ENCODE measurements around the gene SDHC. TPM values are rescaled to one million over a fixed set of nuclear protein-coding genes. Genes with fewer than 3 reads are reported as not detected.

Gene SDHC
- total RNA-seq, 3 donors from 2014 or later (not counting 1 experiment from before 2014, with no cell fraction given) = 74.5 to 97.3 (median 86.0) TPM

GRCh38 chr1:161307230-161307768 is 6.9 kb upstream of the SDHC start:
- Mint-ChIP-seq H3K9me3 (no peaks in the 10 kb centered on the region), H3K4me1 (peaks cover 28% of the 10 kb centered on the region in 2 donors), H3K36me3 (no peaks in the 10 kb centered on the region), H3K27me3 (ENCODE audit: low read depth in 2 of 2) (no peaks in the 10 kb centered on the region), H3K4me3 (peak overlapping the region; percentile 21), H3K27ac (peak overlapping the region; percentile 90 to 96)
- Histone ChIP-seq H3K27ac (ENCODE audit: low read length) (peak overlapping the region; percentile 41), H3K4me3 (ENCODE audit: low read length) (no peak overlapping the region), H3K4me1 (ENCODE audit: control insufficient read depth, insufficient read depth, low read length) (peaks cover 28% of the 10 kb centered on the region), H3K27me3 (ENCODE audit: control insufficient read depth, insufficient read depth, low read length) (no peaks in the 10 kb centered on the region), H3K36me3 (ENCODE audit: control insufficient read depth, insufficient read depth, low read length) (peaks cover 9% of the 10 kb centered on the region), H3K9me3 (ENCODE audit: control insufficient read depth, insufficient read depth, low read length) (no peaks in the 10 kb centered on the region)
- intact Hi-C loops (cut with micrococcal nuclease) = loop anchor here (5.0 kb wide), 1 partner anchor 80 kb away; the partner anchor contains the start of gene TOMM40L
- no peak for TF ChIP-seq CTCF (IDR thresholded peaks at IDR 0.05)
- 77% methylated on average over 7 of the region's 7 CpGs for WGBS (ENCODE audit: insufficient coverage)
- DNase-seq = peak in 1 of 2 donors; percentile 51
- no peak for ATAC-seq

GRCh38 chr1:161307892-161308638 is 6.1 kb upstream of the SDHC start:
- H3K9me3 Mint-ChIP-seq = no peaks in the 10 kb centered on the region
- intact Hi-C loops (cut with micrococcal nuclease) = loop anchor here (5.0 kb wide), 1 partner anchor 81 kb away; the partner anchor contains the start of gene TOMM40L
- Histone ChIP-seq H3K36me3 (ENCODE audit: control insufficient read depth, insufficient read depth, low read length) (peaks cover 3% of the 10 kb centered on the region), H3K27ac (ENCODE audit: low read length) (no peak overlapping the region), H3K9me3 (ENCODE audit: control insufficient read depth, insufficient read depth, low read length) (no peaks in the 10 kb centered on the region), H3K27me3 (ENCODE audit: control insufficient read depth, insufficient read depth, low read length) (no peaks in the 10 kb centered on the region), H3K4me1 (ENCODE audit: control insufficient read depth, insufficient read depth, low read length) (peaks cover 28% of the 10 kb centered on the region), H3K4me3 (ENCODE audit: low read length) (no peak overlapping the region)
- peak overlapping the region; percentile 90 to 96 for H3K27ac Mint-ChIP-seq
- ATAC-seq (no peak), DNase-seq (no peak)
- WGBS (ENCODE audit: insufficient coverage) = 50% methylated on average over 1 of the region's 2 CpGs
- H3K27me3 Mint-ChIP-seq (ENCODE audit: low read depth in 2 of 2) = no peaks in the 10 kb centered on the region
- no peak overlapping the region for H3K4me3 Mint-ChIP-seq
- H3K36me3 Mint-ChIP-seq = no peaks in the 10 kb centered on the region
- H3K4me1 Mint-ChIP-seq = peaks cover 28% of the 10 kb centered on the region in 2 donors
- no peak for TF ChIP-seq CTCF (IDR thresholded peaks at IDR 0.05)

- H3K4me3 ChIP-seq (ENCODE audit: low read length) = no peak within 1 kb of the TSS
- Mint-ChIP-seq H3K27me3 (ENCODE audit: low read depth in 2 of 2) (no peaks in the 10 kb centered on the region), H3K4me3 (no peak within 1 kb of the TSS), H3K27ac (peak within 1 kb of the TSS; percentile 90 to 96), H3K9me3 (no peaks in the 10 kb centered on the region), H3K36me3 (no peaks in the 10 kb centered on the region), H3K4me1 (peaks cover 28 to 34% of the 10 kb centered on the region in 2 donors)
- whole genome bisulfite sequencing (ENCODE audit: insufficient coverage) = 79% methylated on average over 2 of the region's 2 CpGs
- no peaks in the 10 kb centered on the region for H3K27me3 ChIP-seq (ENCODE audit: control insufficient read depth, insufficient read depth, low read length)
- no peak for DNase-seq
- H3K27ac ChIP-seq (ENCODE audit: low read length) = no peak within 1 kb of the TSS
- TF ChIP-seq CTCF (IDR thresholded peaks at IDR 0.05) = no peak
- no peaks in the 10 kb centered on the region for H3K9me3 ChIP-seq (ENCODE audit: control insufficient read depth, insufficient read depth, low read length)
- intact Hi-C loops (cut with micrococcal nuclease) = loop anchor here (5.0 kb wide), 1 partner anchor 83 kb away; the partner anchor contains the start of gene TOMM40L
- H3K4me1 ChIP-seq (ENCODE audit: control insufficient read depth, insufficient read depth, low read length) = peaks cover 34% of the 10 kb centered on the region
- ATAC-seq = no peak
- no peaks in the 10 kb centered on the region for H3K36me3 ChIP-seq (ENCODE audit: control insufficient read depth, insufficient read depth, low read length)
These were observed 4.3 kb upstream of the SDHC start, which contains the start of gene MPZ for GRCh38 chr1:161309868-161310267. MPZ (minus strand) TSS chr1:161309968; CDS start chr1:161309905, 63 bp downstream.
